HFFc6 (cell line): ENCODE results near the gene GNA12. TPM values are rescaled to one million over a fixed set of nuclear protein-coding genes. Genes with fewer than 3 reads are reported as not detected.

Experiments used
- DNase-seq: peaks from one replicate; pipeline ENCODE4 v3.0.0-alpha.2; 2018
- H3K27ac Mint-ChIP-seq: 2 replicates; pipeline ENCODE4 v1.8.0; 2020; ENCODE audit warnings: mild to moderate bottlenecking, mixed read lengths
- H3K27me3 Mint-ChIP-seq: 2 replicates; pipeline ENCODE4 v1.8.0; 2021; ENCODE audit warnings: mild to moderate bottlenecking, moderate library complexity, mixed read lengths; ENCODE audit not compliant: insufficient read depth
- H3K36me3 Mint-ChIP-seq: 2 replicates; pipeline ENCODE4 v1.8.0; 2021; ENCODE audit warnings: low read depth, mixed read lengths
- H3K4me1 Mint-ChIP-seq: 2 replicates; pipeline ENCODE4 v1.8.0; 2020; ENCODE audit warnings: low read depth, mixed read lengths
- H3K4me3 Mint-ChIP-seq: 2 replicates; pipeline ENCODE4 v1.8.0; 2020; ENCODE audit warnings: mild to moderate bottlenecking, moderate library complexity, mixed read lengths
- H3K9me3 Mint-ChIP-seq: 2 replicates; pipeline ENCODE4 v1.8.0; 2020; ENCODE audit warnings: mild to moderate bottlenecking, mixed read lengths
- total RNA-seq, 6 experiments: library from RNA; stranded (reverse); fragmentation: NEBNext Ultra II Directional; extraction: Animal tissue kit (Norgen Biotek cat#: 25700); gene quantifications; 2 replicates in 1 of 6; 3 replicates in 5 of 6; pipeline ENCODE4 v1.2.3, GENCODE V29; 2021
- TF ChIP-seq, protein P1 (sequence below): fragments of 200-600 bp; sonication (generic); IDR thresholded peaks from 2 replicates; pipeline ENCODE4 v1.5.0; 2021; ENCODE audit warnings: antibody characterized with exemption, mild to moderate bottlenecking

Gene GNA12
- total RNA-seq, 6 experiments from 2014 or later = 52.9 to 61.9 (median 57.6) TPM

DNA sequence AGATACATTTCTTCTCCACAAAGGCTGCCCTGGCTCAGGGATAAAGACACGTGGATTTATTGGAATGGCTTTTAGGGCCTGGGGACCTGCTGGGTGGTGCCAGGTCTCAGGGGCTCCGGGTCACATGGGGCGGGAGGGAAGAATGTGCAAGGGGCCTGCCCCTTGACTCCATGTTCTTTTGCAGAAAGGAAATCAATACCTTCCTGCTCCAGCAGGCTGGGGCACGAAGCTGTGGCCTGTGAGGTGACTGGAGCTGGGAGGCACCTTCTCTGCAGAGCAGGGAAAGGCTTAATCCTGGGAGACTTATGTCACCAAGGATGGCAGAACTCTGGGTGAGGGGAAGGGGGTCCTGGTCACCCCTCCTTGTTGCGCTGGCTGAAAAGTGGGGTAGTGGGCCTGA is 42.3 kb upstream of the GNA12 start:
- DNase-seq = no peak
- Mint-ChIP-seq H3K27me3 (peaks cover 9% of the 10 kb centered on the region), H3K4me3 (no peak overlapping the region), H3K27ac (no peak overlapping the region), H3K36me3 (no peaks in the 10 kb centered on the region), H3K4me1 (peaks cover 5% of the 10 kb centered on the region; the same call in 1 of the 2 replicates), H3K9me3 (no peaks in the 10 kb centered on the region)
- TF ChIP-seq, protein P1, sequence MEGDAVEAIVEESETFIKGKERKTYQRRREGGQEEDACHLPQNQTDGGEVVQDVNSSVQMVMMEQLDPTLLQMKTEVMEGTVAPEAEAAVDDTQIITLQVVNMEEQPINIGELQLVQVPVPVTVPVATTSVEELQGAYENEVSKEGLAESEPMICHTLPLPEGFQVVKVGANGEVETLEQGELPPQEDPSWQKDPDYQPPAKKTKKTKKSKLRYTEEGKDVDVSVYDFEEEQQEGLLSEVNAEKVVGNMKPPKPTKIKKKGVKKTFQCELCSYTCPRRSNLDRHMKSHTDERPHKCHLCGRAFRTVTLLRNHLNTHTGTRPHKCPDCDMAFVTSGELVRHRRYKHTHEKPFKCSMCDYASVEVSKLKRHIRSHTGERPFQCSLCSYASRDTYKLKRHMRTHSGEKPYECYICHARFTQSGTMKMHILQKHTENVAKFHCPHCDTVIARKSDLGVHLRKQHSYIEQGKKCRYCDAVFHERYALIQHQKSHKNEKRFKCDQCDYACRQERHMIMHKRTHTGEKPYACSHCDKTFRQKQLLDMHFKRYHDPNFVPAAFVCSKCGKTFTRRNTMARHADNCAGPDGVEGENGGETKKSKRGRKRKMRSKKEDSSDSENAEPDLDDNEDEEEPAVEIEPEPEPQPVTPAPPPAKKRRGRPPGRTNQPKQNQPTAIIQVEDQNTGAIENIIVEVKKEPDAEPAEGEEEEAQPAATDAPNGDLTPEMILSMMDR = no peak

DNA sequence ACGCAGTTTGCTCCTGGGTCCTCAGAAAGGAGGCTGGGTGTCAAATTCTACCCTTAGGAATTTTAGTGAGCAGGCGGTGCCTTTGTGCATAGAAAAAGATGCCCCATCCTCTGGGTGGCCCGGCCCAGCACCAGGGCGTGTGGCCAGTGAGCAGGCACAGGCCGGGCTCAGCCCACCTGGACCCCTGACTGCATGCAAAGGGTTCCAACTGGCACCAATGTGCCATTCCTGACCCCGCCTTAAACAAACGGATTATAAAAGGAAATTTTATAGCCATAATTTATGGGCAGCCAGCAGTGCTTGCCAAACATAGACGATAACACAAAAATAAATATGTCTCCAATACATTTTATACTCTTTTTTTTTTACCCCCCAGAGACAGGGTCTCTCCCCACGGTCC is 40.1 kb upstream of the GNA12 start:
- no peak for DNase-seq
- Mint-ChIP-seq H3K4me1 (peaks cover 5% of the 10 kb centered on the region; the same call in 1 of the 2 replicates), H3K36me3 (no peaks in the 10 kb centered on the region), H3K4me3 (no peak overlapping the region), H3K27me3 (peaks cover 4% of the 10 kb centered on the region), H3K9me3 (no peaks in the 10 kb centered on the region), H3K27ac (no peak overlapping the region)
- TF ChIP-seq, protein P1 = no peak

DNA sequence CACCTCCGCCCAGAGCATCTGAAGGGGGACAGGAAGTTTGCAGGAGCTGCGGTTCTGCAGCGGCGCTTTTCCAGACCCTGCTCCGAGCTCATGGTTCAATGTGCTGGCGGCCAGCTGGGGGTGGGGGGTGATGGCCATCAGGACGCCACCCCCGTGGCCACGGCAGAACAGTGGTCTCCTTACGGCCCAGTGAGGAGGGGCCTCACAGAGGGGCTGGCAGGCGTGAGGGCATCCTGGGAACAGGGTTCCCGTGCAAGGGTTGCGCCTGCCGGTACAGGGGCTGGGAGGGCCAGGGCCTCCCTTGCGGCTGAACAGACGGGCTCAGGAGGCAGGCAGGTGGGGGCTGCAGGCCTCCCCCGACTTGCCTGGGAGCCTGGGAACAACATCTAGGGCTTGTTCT is 39.0 kb upstream of the GNA12 start:
- TF ChIP-seq, protein P1 = no peak
- no peak for DNase-seq
- no peak overlapping the region for H3K27ac Mint-ChIP-seq
- no peaks in the 10 kb centered on the region for H3K9me3 Mint-ChIP-seq
- no peak overlapping the region for H3K4me3 Mint-ChIP-seq
- H3K4me1 Mint-ChIP-seq = peaks cover 5% of the 10 kb centered on the region; the same call in 1 of the 2 replicates
- no peaks in the 10 kb centered on the region for H3K36me3 Mint-ChIP-seq
- peaks cover 4% of the 10 kb centered on the region for H3K27me3 Mint-ChIP-seq

DNA sequence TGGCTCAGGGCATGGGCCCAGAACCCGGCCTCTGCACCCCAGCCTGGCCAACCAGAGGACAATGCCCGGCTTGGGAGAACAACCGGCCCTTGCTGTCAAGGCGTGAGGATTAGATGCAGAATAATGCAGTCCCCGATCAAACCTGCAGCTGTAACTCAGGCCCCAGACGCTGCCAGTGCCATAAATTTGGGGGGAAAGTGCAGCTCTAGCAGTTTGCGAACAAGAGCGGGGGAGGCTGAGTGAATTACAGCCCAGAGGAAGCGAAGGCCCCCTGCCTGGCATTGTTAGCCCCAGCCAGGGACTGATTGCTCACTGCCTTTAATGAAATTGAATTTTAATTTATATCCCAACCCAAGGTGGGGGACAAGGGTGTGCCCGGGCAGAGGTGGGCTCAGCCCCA is 38.0 kb upstream of the GNA12 start:
- Mint-ChIP-seq H3K27ac (no peak overlapping the region), H3K36me3 (no peaks in the 10 kb centered on the region), H3K9me3 (no peaks in the 10 kb centered on the region), H3K4me1 (peaks cover 3% of the 10 kb centered on the region; the same call in 1 of the 2 replicates), H3K27me3 (peaks cover 4% of the 10 kb centered on the region), H3K4me3 (no peak overlapping the region)
- no peak for DNase-seq
- TF ChIP-seq, protein P1 = no peak

DNA sequence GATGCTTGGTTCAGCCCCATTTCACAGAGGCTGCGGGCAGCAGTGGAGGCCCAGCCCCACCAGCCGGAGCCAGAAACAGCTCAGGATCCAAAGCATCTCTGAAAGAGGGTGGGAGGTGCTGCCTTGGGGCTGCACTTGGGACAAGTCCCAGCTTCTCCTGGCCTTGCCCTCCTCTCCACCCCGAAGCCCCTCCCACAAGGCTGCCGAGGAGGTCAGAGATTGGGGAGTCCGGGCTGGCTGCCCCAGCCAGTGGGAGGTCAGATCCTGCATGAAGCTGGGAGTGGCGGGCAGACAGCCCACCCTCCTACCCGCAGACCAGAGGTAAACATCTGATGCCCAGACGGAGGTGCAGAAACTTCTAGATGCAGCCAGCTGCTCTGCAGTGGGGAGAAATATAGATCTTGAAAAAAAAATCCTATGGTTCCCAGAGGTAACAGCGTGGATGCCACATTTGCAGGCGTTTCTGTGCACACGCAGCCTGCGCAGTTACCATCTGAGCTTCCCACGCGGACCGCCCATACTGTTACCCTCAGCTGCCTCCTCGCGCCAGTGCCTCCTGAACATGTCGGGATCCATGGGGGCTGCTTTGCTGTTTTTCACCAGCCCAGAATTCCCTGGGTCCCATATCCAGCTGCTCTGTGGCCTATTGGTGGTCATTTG is 36.9 kb upstream of the GNA12 start:
- no peak for DNase-seq
- Mint-ChIP-seq H3K9me3 (no peaks in the 10 kb centered on the region), H3K4me3 (no peak overlapping the region), H3K27me3 (peaks cover 4% of the 10 kb centered on the region; the same call in 1 of the 2 replicates), H3K27ac (no peak overlapping the region), H3K36me3 (no peaks in the 10 kb centered on the region), H3K4me1 (no peaks in the 10 kb centered on the region)
- TF ChIP-seq, protein P1 = no peak
